22Rv1 (cell line): ENCODE results near the gene LURAP1L.
A peak's percentile ranks its signal among the peaks of the same experiment; 100 is the strongest.

ENCODE experiments used
- H3K27ac ChIP-seq: fragments of 450-650 bp; 2 replicates; pipeline ENCODE4 v1.5.1; 2017
- ZFX ChIP-seq: fragments of 450-650 bp; IDR thresholded peaks from 2 replicates; pipeline ENCODE4 v1.6.1; 2017; ENCODE audit warnings: antibody characterized with exemption, borderline replicate concordance
- TF ChIP-seq, protein P1 (sequence below): fragments of 450-650 bp; IDR thresholded peaks from 2 replicates; pipeline ENCODE4 v1.5.1; 2017; ENCODE audit warnings: mild to moderate bottlenecking

The LURAP1L gene

DNA sequence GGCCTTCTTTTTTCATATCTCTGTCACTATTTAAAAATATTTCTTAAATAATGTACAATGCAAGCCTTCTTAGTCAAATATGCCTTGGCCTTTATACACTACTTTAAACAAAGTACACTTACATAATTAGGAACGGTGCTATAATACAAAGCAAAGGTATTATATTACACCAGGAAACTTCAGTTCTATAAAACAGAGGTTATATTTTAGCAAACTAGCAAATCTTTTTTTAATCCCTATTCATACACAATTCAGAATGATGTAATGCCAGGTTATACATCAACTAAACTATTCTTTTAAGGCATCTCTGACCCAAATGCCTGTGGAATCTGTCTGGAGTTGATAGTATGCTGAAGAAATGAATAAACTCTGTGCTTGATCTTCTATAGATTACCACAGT is 10.7 kb upstream of the LURAP1L start:
- H3K27ac ChIP-seq: no peak overlapping the region
- no peak for TF ChIP-seq ZFX
- TF ChIP-seq, protein P1, sequence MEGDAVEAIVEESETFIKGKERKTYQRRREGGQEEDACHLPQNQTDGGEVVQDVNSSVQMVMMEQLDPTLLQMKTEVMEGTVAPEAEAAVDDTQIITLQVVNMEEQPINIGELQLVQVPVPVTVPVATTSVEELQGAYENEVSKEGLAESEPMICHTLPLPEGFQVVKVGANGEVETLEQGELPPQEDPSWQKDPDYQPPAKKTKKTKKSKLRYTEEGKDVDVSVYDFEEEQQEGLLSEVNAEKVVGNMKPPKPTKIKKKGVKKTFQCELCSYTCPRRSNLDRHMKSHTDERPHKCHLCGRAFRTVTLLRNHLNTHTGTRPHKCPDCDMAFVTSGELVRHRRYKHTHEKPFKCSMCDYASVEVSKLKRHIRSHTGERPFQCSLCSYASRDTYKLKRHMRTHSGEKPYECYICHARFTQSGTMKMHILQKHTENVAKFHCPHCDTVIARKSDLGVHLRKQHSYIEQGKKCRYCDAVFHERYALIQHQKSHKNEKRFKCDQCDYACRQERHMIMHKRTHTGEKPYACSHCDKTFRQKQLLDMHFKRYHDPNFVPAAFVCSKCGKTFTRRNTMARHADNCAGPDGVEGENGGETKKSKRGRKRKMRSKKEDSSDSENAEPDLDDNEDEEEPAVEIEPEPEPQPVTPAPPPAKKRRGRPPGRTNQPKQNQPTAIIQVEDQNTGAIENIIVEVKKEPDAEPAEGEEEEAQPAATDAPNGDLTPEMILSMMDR: no peak

DNA sequence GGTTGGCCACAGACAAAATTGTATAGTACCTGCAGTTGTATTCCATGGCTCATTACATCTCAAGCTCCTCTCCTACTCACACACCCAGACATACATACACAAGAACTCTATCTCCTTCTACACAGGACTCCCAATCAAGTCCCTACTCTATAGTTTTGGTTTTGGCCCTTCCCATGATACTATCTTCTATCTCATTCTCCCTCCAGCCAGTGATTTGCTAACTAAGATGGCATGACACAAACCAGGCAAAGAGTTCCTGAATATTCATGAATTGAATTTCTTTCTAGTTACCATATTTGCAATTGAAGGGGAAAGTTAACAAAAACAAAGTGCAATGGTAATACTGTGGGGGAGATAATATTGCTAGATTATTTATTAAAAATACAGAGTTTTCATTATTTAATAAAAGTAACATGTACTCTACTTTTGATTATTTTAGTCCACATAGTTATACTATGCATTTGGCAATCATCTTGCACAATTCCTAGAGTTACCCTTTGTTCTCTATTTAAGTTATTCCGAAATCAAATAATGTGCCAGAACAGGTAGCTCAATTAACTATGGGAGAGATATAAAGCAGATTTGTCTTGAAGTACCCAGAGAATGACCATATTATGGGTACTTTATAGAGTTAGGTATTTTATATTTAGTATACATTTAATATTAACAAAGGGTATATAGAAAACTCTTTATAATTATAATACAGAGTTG is 9.6 kb upstream of the LURAP1L start:
- no peak overlapping the region for H3K27ac ChIP-seq
- no peak for TF ChIP-seq ZFX
- TF ChIP-seq, protein P1: no peak

DNA sequence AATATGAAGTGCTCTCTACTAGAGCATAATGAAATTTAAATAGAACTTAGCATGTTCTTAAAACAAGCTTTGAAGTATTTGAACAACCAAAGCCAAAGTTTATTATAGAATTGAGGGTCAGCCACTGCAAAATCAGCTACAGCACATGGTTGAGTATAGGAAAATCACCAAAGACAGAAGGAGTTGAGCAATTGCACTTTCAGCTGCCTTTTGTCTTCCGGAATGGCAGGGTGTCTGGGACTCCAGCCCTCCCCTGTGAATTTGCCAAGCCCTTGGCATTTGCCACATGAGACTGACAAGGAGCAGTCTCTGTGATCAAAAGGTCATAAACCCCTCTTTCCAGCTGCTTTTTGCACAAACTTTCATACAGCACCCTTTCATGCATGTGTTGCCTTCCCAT is 8.5 kb upstream of the LURAP1L start:
- TF ChIP-seq ZFX: no peak
- TF ChIP-seq, protein P1: no peak
- H3K27ac ChIP-seq: no peak overlapping the region

DNA sequence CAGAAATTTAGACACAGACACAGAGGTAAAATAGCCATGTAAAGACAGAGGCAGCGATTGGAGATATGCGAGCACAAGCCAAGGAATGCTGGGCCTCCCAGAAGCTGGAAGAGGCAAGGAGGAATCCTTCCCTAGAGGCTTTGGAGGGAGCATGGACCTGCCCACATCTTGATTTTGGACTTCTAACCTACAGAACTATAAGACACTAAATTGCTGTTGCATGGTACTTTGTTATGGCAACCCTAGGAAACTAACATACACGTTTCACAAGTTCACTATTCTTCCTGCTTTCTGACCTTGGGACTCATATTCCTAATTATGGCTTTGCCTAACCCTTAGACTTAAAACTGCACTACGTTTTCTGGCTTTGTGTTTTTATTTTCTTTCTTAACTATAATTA is 4.6 kb upstream of the LURAP1L start:
- TF ChIP-seq, protein P1: no peak
- no peak for TF ChIP-seq ZFX
- no peak overlapping the region for H3K27ac ChIP-seq

DNA sequence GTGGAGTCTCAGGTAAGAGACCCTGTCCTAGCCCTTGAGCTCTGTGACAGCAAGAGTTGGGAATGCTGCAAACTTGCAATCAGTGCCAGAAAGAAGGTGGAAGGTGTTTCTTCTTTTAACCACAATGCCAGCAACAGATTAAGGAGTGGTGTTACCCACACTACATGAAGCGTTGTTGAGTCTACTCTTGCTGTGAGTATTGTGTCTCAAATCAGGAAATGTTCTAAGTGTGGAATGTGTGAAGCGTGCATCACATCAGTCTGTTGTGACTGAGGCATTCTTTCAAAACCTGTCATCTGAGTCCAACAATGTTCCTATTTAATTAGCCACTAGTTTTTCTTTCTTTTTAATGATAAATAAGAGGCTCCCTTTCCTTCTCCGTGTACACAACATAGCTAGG is 2.9 kb upstream of the LURAP1L start:
- no peak overlapping the region for H3K27ac ChIP-seq
- no peak for TF ChIP-seq ZFX
- TF ChIP-seq, protein P1: no peak

DNA sequence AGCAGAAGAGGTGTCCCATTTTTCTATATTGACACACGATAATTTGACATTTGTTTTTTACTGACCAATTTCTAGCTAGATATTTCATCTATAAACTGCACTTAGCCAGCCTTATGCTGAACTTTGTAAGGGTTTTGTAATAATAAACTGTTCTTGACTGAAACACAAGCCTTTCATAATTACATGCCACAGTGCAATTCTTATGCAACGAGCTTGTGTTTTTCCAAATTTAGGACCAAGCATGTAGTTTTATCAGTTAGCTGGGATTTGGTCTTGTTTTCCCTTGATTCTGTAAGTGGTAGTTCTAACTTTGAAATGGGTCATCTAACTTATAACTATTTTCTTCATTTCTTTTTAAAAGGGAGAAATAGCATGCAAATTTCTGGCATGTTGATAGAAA is 1.3 kb upstream of the LURAP1L start:
- TF ChIP-seq ZFX: no peak
- TF ChIP-seq, protein P1: no peak
- no peak overlapping the region for H3K27ac ChIP-seq

DNA sequence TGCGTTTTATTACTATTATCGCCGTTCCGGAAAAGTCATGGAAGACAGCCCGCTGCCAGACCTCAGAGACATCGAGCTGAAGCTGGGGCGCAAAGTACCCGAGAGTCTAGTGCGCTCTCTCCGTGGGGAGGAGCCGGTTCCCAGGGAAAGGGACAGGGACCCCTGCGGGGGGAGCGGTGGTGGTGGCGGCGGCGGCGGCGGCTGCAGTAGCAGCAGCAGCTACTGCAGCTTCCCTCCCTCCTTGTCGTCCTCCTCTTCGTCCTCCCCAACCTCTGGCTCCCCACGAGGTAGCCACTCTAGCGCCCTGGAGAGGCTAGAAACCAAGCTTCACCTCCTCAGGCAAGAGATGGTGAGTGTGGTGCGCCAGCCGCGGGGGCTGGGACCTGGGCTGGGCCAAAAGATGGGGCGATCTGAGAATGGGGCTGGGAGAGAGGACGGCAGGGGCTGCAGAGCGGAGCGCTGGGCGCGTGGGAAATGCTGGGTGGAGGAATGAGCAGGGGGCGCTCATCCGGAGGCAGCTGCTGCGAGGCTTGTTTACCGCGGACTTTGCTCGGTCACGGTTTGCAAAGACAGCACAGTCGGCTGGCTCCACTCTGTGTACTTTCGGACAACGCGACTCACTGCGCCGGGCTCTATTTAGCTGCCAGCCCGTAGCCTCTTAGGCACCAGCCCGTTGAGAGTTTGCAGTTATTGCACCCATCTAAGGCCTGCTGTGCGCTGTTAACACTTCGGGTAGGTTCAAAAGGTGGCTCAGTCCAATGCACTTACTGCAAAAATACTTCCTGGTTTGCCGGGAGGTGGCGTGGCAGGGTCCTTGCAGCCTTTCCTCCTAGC is 1.1 kb downstream of the LURAP1L start:
- TF ChIP-seq, protein P1: peak; percentile 80
- TF ChIP-seq ZFX: no peak
- peak overlapping the region; percentile 73 for H3K27ac ChIP-seq
